Measurements from ENCODE around the gene EFCAB6.

DNA sequence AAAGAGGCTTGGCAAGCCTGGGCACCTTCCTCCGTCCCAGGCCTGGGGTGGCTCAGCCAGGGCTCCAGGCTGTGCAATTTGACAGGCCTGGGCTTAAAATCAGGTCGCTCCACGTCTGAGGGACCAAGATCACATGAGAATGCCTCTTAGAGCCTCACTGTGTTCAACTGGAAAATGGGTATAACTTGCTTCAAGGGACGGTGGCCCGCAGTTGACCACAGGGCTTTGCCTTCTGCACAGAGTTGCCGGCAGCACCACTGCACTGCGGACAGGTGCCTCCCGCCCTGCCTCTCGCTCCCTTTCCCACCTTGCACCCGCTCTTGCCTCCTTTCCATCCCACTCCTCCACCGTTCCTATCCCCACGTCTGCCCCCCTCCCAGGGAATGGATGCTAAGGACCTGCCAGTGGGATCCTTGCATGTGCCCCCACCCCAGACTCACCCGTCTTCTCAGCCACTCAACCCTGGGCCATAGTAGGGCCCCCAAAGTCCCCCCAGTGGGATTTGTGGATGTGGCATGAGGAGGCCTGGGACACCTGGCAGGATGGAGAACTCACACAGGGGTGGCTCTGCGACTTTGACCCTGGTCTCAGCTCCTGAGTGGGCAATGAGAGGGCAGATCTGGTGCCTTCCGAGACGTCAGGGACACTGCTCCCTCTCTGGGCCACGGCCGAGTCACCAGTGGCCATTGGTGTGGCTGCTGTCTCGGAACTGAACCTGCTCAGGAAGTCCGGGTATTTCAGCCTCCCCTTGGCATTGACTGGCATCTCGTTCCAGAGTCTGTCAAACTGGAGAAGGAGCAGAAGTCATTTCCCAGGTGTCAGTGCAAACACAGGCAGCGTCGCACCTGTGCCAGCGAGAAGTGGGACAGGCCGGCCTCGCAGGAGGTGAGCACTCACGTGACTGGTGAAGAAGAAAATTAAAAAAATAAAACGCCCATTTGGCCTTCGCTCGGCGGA is 272.3 kb downstream of the EFCAB6 start:
- TF ChIP-seq POLR2AphosphoS5 (IDR thresholded peaks at IDR 0.05), result no peak
- no peak for TF ChIP-seq CTCF (IDR thresholded peaks at IDR 0.05)
